GM18508 (cell line): Measurements from ENCODE around the gene TUBB8B.
"Not testable (repeated sequence)": the region's sequence is repeated elsewhere in the genome, so short reads cannot be mapped to it uniquely, and the experiment has no call there.

ENCODE experiments used
- ATAC-seq: cut with Tn5 transposase; IDR thresholded peaks from one replicate; pipeline ENCODE4 v1.9.1; 2021; ENCODE audit warnings: moderate number of reproducible peaks; ENCODE audit not compliant: insufficient read depth, unreplicated experiment

Gene TUBB8B

DNA sequence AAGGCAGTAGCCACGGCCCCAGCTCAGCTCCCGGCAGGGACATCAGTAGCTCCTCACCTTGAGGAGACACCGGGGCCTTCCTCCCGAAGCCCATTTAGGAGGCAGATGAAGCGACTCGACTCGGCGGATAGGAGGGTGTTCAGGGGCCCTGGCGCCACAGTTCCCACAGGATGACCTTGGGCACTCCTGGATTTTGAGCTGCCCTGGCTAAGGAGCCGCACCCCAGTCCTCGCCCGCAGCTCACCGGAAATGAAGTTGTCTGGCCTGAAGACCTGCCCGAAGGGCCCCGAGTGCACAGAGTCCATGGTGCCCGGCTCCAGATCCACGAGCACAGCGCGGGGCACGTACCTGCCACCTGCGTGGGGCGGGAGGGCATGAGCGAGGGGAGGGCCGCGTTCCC is 719 bp downstream of the TUBB8B start:
- not testable (repeated sequence) for ATAC-seq

DNA sequence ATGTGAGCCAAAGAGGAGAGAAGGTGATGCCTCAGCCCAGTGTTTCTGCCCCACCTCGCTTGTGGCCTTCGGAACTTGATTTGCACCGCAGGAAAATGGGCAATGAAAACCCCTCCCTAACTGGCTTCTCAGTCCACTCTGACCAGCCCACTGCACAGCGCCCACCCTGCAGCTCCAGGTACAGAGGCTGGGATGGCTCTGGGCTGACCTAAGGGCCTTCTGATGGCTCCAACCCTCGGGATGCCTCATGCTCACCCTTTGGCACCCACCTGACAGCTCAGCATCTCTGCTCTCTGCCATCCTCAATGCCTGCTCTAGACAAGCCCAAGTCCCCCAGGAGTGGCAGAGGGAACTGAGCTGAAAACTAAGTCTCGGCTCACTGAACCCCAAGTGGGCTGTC is 36.2 kb downstream of the TUBB8B start:
- not testable (repeated sequence) for ATAC-seq

DNA sequence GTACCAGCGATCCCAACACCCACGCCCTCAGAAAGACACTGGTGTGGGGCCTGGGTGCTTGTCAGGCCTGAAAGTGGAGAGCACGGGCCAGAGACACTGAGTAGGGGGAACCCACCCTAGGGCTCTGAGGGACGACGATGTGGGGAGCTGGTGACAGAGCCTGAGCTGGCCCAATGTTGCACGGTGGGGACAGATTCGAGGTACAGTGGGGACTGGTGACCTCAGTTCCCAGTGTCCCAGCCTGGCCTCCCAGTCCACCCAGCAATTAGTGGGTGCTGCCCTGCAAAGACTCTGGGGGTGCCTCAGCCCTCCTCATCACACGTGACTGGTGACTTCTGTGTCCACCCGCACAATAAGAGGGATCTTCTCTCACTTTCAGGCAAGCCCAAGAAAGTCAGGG is 36.6 kb downstream of the TUBB8B start:
- ATAC-seq, result not testable (repeated sequence)

DNA sequence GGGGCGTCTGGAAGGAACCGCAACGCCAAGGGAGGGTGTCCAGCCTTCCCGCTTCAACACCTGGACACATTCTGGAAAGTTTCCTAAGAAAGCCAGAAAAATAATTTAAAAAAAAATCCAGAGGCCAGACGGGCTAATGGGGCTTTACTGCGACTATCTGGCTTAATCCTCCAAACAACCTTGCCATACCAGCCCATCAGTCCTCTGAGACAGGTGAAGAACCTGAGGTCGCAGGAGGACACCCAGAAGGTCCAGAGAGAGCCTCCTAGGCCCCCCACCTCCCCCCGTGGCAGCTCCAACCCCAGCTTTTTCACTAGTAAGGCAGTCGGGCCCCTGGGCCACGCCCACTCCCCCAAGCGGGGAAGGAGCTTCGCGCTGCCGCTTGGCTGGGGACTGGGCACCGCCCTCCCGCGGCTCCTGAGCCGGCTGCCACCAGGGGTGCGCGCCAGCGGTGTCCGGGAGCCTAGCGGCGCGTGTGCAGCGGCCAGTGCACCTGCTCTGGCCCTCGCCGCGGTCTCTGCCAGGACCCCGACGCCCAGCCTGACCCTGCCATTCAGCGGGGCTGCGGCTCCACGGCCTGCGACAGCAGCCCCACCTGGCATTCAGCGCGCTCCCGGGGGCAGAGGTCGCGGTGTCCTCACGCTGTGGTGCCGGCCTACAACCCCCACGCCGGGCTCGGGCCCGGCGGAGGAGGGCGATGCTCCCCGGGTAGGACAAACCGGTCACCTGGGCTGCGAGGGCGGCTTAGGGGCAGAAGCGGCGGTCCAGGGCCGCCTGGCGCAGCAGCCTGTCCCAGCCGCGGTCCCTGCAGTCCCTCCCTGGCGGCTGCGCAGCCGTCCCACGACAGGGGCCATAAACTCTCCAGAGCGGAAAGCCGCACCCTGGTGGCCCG is 37.8 kb downstream of the TUBB8B start:
- not testable (repeated sequence) for ATAC-seq

DNA sequence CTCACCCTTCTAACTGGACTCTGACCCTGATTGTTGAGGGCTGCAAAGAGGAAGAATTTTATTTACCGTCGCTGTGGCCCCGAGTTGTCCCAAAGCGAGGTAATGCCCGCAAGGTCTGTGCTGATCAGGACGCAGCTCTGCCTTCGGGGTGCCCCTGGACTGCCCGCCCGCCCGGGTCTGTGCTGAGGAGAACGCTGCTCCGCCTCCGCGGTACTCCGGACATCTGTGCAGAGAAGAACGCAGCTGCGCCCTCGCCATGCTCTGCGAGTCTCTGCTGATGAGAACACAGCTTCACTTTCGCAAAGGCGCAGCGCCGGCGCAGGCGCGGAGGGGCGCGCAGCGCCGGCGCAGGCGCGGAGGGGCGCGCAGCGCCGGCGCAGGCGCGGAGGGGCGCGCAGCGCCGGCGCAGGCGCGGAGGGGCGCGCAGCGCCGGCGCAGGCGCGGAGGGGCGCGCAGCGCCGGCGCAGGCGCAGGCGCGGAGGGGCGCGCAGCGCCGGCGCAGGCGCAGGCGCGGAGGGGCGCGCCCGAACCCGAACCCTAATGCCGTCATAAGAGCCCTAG is 38.7 kb downstream of the TUBB8B start:
- not testable (repeated sequence) for ATAC-seq

DNA sequence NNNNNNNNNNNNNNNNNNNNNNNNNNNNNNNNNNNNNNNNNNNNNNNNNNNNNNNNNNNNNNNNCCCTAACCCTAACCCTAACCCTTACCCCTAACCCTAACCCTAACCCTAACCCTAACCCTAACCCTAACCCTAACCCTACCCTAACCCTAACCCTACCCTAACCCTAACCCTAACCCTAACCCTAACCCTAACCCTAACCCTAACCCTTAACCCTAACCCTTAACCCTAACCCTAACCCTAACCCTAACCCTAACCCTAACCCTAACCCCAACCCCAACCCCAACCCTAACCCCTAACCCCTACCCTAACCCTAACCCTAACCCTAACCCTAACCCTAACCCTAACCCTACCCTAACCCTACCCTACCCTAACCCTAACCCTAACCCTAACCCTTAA is 39.5 kb downstream of the TUBB8B start:
- not testable (repeated sequence) for ATAC-seq
